GM12874 (cell line): ENCODE measurements around the gene PRMT9.

Source experiments
- TF ChIP-seq, protein P1 (sequence below): IDR thresholded peaks from 2 replicates; pipeline ENCODE4 v1.5.1; 2011; ENCODE audit warnings: low read depth, mild to moderate bottlenecking, control low read depth, low read length, moderate library complexity; ENCODE audit not compliant: insufficient read depth

PRMT9 gene

DNA sequence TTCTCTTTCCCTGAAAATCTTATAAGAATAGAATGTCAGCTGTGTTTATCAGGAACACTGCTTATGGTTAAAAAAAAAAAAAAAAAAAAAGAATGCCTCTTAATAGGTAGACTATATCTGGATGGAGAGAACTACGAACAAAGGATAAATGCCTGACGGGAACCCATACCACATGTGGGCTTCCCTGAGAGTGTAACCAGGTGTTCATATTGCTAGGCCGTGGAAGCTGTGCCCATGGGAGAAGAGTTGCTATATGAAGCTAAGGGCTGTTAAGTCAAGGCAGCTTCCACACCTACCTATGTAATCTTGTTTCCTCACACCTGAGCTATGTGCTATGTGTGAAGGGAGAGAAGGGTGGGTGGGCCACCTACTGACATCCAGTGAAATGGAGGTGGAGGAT, 39.5 kb downstream of the PRMT9 start:
- TF ChIP-seq, protein P1, sequence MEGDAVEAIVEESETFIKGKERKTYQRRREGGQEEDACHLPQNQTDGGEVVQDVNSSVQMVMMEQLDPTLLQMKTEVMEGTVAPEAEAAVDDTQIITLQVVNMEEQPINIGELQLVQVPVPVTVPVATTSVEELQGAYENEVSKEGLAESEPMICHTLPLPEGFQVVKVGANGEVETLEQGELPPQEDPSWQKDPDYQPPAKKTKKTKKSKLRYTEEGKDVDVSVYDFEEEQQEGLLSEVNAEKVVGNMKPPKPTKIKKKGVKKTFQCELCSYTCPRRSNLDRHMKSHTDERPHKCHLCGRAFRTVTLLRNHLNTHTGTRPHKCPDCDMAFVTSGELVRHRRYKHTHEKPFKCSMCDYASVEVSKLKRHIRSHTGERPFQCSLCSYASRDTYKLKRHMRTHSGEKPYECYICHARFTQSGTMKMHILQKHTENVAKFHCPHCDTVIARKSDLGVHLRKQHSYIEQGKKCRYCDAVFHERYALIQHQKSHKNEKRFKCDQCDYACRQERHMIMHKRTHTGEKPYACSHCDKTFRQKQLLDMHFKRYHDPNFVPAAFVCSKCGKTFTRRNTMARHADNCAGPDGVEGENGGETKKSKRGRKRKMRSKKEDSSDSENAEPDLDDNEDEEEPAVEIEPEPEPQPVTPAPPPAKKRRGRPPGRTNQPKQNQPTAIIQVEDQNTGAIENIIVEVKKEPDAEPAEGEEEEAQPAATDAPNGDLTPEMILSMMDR, result no peak

DNA sequence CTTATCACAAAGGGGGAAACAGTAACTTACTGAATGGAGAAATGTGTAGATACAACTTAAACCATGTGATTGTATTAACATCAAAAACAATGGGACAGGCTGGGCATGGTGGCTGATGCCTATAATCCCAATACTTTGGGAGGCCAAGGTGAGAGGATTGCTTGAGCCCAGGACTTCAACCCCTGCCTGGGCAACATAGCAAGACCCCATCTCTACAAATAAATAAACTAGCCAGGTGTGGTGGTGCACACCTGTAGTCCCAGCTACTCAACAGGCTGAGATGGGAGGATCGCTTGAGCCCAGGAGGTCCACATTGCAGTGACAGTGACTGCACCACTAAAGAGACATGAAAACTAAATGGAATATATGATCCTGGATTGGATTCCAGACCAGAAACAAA, 40.3 kb downstream of the PRMT9 start:
- TF ChIP-seq, protein P1, result no peak

DNA sequence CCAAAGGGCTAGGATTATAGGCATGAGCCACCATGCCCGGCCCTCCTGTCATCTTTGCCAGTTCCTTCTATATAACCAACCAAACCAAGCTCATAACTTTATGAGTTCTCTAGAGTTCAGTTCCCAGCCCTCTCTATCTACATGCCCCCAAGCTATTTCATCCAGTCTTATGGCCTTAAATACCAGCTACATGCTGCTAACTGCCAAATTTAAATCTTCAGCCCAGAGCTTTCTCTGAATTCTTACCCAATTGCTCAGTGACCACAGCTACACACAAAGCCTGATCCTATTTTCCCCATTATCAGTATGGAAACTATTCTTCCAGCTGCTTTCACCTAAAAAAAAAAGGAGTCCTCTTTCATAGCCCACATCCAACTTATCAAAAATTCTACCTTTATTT, 43.6 kb downstream of the PRMT9 start:
- TF ChIP-seq, protein P1, result no peak

DNA sequence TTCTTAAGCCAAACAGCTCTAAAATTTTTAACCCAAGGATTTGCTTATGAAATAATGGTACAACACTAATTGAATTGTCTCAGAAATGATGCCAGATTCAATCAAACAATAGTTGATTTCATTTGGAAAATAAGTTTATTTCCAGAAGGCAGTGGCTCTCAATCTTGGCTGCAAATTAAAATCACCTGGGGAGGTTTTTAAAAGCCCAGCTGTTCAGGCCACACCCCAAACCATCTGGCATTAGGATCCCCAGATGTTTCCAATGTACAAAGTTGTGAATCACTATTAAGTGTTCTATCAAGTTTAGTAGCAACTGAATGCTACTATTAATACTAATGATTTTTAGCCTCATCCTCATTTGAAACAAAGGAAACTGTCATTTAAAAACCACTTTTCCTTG, 44.6 kb downstream of the PRMT9 start:
- TF ChIP-seq, protein P1, result no peak

DNA sequence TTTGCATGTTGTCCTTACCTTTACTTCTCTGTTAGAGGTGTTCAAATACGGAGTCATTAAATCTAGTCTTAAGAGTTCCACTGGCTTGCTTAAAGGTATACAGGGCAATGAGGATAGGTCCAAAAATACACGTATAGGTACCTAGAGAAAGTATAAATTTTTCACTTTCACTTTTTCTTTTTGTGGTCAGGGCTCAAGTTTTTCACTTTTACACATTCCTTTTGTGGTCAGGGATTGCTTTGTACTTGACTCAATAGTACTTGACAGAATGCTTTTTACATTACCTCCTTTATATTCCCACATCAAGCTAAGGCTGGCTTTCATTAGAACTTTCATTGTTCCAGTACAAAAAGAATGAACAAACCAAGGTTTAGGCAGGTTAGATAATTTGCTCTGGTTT, 45.0 kb downstream of the PRMT9 start:
- TF ChIP-seq, protein P1, result no peak

DNA sequence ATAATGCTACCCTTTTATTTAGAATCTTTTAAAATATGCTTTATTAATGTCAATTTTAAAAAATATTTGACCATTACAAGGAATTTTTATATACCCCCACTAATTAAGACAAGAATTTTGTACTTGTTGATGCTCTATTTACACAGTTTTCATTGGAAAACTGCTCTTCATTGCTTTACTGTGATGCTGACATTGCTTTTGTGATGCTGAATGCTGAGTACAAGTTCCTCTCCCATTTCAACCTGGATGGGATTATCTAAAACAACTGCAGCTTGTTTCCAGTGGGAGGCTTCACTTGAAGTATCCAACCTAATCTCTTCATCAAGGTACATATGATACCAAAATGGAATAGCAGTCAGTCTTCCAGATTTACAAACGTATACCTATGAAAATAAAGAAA, 45.6 kb downstream of the PRMT9 start:
- TF ChIP-seq, protein P1, result no peak

DNA sequence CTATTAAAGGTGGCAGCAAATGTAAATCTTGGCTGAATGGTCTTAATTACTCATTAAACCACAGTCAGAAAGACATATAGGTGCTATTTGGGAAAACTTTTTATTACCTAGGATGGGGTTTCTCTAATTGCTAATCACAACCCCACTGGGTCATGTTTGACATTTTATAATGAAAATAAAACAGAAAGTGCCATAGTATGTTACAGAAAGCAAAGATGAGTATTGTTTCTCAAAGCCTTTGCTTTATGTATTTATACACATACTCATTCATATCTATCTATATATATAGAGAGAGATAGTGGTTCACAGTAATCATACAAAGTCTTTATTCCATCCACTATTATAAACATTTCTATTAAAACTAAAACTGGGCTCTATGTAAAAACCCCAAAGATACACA, 48.6 kb downstream of the PRMT9 start:
- TF ChIP-seq, protein P1, result no peak

DNA sequence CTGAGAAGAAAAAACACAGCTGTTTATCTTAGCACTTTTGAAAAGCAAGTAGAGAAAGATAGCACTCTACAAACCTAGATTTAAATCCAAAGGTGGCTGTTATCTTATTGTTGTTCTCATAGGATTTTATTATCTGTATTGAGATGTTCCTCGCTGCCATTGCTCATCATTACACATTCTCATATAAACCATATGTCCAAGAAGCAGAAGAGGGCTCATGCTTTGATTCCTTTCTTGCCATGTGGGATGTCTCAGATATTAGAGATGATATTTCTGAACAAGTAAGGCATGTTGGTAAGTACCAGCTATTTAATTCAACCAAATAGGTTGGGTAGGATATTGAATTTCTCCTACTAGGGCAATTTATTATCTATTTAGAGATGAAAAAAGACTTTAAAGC, 50.3 kb downstream of the PRMT9 start:
- TF ChIP-seq, protein P1, result no peak
